Midbrain (tissue), 1 donor: ENCODE measurements around the gene NACA.
"Not testable (repeated sequence)": the region's sequence is repeated elsewhere in the genome, so short reads cannot be mapped to it uniquely, and the experiment has no call there.

Experiments
- DNase-seq: peaks from one replicate; lab custom pipeline; 2025; lab: John Stamatoyannopoulos, UW

NACA gene

GRCh38 chr12:56723889-56724700, 1.0 kb downstream of the NACA start:
- DNase-seq, result peak; percentile 8

DNA sequence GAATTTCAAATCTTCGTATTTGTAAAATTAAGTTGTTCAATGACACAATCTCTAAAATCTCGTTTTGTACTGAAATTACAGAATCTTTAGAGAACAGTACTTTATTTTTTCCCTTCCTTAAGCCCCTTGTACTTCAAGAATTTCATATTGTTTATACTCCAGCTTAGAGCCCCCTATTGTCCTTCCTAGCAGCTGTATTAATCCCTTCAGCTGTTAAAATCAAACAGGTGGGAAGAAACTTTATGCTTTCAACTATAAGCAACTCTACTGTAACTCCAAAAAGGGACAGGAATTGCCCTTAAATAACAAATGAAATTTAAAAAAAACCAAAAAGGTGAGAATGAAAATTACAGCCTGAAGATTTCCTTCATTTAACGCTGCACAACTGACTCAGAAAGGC, 1.7 kb downstream of the NACA start:
- no peak for DNase-seq

DNA sequence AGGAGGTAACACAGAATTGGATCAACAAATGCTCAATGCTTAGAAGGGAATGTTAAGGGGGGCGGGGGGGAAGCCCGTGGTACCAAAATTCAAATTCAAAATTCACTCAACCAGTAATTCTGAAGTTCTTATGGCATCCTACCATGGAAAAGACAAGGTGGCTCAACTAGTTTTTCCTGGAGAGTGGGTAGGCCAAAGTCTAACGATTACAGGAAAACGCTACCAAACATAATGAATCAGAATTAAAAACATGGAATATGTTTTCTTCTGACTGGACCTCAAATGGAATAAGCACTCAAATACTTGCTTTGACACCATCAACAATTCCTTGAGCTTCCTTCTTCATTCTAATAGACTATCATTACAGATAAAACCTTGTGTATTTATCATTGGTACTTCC, 2.3 kb downstream of the NACA start:
- no peak for DNase-seq

- DNase-seq, result peak; percentile 1
Measured at GRCh38 chr12:56721721-56722120, 3.4 kb downstream of the NACA start.

DNA sequence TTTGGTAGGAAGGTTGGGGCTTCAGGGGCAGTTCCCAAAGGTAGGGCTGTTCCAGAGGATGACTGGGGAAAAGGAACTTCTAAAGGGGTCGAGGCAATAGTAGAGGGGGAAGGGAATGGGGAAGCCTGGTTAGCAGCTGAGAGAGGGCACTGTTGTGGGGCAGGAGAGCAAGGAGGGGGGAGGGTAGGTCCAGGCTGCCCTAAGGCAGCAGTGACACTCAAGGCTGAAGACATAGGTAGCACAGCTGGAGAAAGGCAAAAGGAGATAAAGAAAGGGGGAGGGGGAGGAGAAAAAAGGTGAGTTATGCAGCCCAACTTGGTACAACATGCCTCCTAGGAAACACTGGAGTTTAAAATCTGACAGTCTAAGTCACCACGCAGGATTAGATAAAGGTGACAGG, 3.9 kb downstream of the NACA start:
- no peak for DNase-seq

- DNase-seq, result no peak
Measured at GRCh38 chr12:56720731-56721151, 4.4 kb downstream of the NACA start.

- DNase-seq, result no peak
Measured at GRCh38 chr12:56719056-56719455, 6.0 kb downstream of the NACA start.

- no peak for DNase-seq
Measured at GRCh38 chr12:56718636-56719035, 6.5 kb downstream of the NACA start.

DNA sequence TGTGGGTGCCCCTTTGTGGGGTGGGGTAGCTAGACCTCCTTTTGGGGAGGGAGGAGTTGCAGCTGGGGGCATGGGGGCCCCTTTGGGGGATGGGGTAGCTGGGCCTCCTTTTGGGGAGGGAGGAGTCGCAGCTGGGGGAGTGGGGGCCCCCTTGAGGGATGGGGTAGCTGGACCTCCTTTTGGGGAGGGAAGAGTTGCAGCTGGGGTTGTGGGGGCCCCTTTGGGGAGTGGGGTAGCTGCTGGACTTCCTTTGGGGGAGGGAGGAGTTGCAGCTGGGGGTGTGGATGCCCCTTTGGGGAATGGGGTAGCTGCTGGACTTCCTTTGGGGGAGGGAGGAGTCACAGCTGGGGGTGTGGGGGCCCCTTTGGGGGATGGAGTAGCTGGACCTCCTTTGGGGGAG, 7.0 kb downstream of the NACA start:
- DNase-seq, result no peak

DNA sequence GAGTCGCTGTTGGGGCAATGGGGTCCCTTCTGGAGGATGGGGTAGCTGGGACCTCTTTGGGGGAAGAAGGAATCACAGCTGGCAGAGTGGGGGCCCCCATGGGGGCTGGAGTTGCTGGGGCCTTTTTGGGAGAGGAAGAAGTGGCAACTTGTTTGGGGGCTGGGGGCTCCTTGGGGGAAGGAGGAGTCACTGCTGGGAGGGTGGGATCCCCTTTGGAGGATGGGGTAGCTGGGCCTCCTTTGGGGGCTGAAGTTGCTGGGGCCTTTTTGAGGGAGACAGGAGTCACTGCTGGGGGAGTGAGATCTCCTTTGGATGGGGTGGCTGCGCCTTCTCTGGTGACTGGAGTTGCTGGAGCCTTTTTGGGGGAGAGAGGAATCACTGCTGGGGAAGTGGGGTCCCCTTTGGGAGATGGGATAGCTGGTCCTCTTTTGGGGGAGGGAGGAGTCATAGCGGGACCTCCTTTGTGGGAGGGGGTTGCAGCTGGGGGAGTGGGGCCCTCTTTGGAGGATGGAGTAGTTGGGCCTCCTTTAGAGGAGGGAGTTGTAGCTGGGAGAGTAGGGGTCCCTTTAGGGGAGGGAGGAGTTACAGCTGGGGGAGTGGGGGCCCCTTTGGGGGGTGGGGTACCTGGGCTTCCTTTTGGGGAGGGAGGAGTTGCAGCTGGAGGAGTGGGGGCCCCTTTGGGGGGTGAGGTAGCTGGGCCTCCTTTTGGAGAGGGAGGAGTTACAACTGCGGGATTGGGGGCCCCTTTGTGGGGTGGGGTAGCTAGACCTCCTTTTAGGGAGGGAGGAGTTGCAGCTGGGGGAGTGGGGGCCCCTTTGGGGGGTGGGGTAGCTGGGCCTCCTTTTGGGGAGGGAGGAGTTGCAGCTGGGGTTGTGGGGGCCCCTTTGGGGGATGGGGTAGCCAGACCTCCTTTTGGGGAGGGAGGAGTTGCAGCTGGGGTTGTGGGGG, 7.9 kb downstream of the NACA start:
- no peak for DNase-seq

DNA sequence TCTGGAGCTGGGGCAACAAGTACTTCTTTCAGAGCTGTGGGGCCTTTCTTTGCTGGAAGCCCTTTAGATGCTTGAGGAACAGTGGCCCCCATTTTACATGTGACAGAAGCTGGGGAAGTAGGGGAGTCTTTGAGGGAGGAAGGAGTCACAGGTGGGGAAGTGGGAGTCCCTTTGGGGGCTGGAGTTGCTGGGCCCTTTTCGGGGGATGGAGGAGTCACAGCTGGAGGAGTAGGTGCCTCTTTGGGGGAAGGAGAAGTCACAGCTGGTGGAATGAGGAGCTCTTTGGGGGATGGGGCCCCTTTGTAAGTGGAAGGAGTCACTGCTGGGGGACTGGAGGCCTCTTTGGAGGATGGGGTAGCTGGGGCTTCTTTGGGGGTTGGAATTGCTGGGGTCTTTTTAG, 8.6 kb downstream of the NACA start:
- DNase-seq, result no peak

DNA sequence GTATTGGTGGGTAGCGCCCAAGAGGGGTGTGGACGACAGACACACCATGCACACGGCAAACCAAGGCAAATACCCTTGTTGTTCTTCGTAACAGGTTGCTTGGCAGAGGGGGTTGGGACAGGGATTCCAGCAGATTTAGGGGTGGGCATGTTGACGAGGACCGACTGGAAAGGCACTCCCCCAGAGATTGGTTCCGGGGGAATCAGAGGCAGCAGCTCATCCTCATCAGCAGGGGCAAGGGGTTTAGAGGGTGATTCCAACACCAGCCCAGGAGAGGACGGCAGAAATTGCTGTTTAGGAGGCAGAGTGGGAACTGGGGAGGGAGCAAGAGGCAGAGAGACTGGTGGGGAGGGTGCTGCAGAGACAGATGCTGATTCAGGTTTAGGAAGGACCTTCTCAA, 9.3 kb downstream of the NACA start:
- no peak for DNase-seq

GRCh38 chr12:56714431-56714929, 10.6 kb downstream of the NACA start:
- DNase-seq, result no peak

DNA sequence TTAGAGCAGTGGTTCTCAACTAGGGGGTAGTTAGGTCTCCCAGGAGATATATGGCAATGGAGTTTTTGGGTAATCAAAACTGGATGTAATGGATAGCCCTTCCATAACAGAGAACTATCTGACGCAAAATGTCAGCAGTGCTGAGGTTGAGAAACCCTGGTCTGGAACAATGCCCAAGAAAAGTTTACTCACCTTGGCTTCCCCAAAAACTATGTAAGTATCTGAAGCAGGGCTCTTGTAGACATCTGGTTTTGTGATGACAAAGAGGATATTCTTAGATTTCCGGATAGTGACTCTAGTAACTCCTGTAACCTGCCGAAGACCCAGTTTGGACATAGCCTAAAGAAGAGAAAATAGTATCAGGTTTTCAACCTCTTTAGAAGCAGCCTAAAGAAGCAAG, 11.8 kb downstream of the NACA start:
- no peak for DNase-seq

GRCh38 chr12:56709759-56710376, 15.2 kb downstream of the NACA start:
- DNase-seq, result no peak

- not testable (repeated sequence) for DNase-seq
Measured at GRCh38 chr12:56704522-56704921, 20.6 kb downstream of the NACA start.

DNA sequence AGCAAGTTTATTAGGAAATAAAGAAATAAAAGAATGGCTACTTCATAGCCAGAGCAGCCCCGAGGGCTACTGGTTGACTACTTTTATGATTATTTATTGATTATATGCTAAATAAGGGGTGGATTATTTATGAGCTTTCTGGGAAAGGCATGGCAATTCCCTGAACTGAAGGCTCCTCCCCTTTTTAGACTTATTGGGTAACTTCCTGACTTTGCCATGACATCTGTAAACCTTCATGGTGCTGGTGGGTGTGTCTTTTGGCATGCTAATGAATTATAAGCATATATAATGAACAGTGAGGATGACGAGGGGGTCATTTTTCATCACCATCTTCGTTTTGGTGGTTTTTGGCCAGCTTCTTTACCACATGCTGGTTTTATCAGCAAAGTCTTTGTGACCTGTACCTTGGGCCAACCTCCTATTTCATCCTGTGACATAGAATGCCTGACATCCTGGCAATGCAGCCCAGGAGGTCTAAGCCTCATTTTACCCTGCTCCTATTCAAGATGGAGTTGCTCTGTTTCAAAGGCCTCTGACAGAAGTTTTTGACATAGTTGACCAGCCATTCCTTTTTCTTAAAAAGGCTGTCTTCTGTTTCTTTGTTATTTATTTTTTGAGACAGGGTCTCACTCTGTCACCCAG, 26.0 kb downstream of the NACA start:
- no peak for DNase-seq

GRCh38 chr12:56695327-56696101, 29.6 kb downstream of the NACA start:
- no peak for DNase-seq

DNA sequence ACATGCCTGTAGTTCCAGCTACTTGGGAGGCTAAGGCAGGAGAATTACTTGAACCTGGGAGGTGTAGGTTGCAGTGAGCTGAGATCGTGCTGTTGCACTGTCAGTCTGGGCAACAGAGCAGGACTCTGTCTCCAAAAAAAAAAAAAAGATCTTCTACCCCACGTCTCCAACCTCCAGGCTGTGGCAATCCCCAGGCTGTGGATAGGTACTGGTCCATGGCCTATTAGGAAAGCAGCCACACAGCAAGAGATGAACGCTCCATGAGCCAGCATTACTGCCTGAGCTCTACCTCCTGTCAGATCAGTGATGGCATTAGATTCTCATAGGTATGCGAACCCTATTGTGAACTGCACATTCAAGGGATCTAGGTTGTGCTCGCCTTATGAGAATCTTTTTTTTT, 30.9 kb downstream of the NACA start:
- DNase-seq, result no peak

DNA sequence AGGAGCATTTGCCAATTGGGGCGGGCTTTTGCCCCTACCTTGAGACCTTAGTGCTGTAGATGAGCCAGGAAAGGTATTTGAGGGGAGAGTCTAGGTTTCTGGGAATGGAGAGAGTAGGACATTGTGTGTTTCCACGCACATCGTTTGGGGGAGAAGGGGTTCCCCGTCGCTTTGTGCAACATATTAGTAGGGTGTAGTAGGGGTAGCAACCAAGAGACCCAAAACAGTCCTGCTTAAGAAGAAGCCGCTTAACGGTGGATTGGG, 36.3 kb downstream of the NACA start:
- no peak for DNase-seq

DNA sequence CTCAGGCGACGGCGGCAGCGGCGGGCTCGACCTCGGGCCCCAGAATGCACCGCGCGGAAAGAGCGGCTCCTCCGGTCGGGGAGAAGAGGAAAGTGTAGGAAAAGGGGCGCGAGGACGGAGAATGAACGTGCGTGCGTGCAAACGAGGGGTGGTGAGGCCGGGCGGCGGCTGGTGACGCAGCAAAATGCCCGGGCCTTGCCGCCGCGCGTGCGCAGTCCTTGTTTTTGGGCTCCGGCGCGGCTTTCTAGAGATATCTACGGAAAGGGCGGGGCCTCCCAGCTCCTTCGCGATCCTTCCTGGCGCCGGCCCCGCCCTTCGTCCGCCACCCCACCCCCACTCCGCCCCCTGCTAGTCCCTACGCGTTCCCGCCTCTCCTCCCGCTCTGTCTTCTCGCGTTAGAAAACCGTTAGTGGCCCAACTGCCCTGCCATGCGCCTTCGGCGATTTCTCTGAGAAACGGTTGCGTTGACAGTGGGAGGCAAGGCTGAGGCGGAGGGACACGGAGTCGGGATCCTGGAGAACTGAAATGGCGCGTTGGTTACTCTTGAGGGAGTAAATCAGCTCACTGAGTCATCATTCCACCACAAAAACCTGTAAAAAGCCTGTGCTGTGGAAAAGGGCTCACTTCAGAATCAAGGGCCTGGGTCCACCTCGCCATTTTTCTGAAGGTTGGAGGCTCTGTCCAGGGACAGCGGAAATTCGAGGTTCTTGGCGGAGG, 36.8 kb downstream of the NACA start, which contains the start of gene PTGES3:
PTGES3 (minus strand) TSS at position 156 of the 717 bp plus-strand sequence. CDS start 285 bp downstream, outside the sequence.
- peak; percentile 94 for DNase-seq
